Measurements from ENCODE around the gene EVA1B. TPM values are rescaled to one million over a fixed set of nuclear protein-coding genes. Genes with fewer than 3 reads are reported as not detected.

EVA1B gene
- total and polyA plus RNA-seq, 10 of the 15 experiments (the other 5 are each of a cell fraction or from before 2014, with no cell fraction given): 0.15 to 6.4 (median 3.0) TPM; not detected in 2

- no peak overlapping the region for H3K27ac ChIP-seq (ENCODE audit: control insufficient read depth, insufficient read depth)
- CTCF ChIA-PET: interaction anchor here (0.7 to 8.1 kb wide), 16 partner anchors 8 to 218 kb away, joined by 3 to 157 read pairs (median 16); partner anchors contain the start of genes LSM10, SH3D21, STK40 and TRAPPC3
- no peak for DNase-seq (ENCODE audit: low read depth, low spot score)
- no peak overlapping the region for H3K9ac ChIP-seq (ENCODE audit: control insufficient read depth, insufficient read depth, low read length)
- intact Hi-C loops (cut with micrococcal nuclease; ENCODE audit: unreplicated experiment): loop anchor here (2.0 kb wide), 1 partner anchor 19 kb away; no protein-coding TSS in a partner anchor
- H3K79me2 ChIP-seq (ENCODE audit: control insufficient read depth, insufficient read depth, low read length): peaks cover 18% of the 10 kb centered on the region
- POLR2A ChIA-PET: interaction anchor here (0.6 to 3.6 kb wide), 6 partner anchors 16 to 52 kb away, joined by 3 to 15 read pairs (median 4); partner anchors contain the start of gene STK40
- TF ChIP-seq RBBP5 (conservative IDR thresholded peaks at IDR 0.05) (no peak), ASH2L (IDR thresholded peaks at IDR 0.05; ENCODE audit: borderline replicate concordance, low read depth) (no peak), HDAC6 (IDR thresholded peaks at IDR 0.05; ENCODE audit: unreplicated experiment) (no peak), PKNOX1 (IDR thresholded peaks at IDR 0.05) (no peak), KDM1A (IDR thresholded peaks at IDR 0.05; ENCODE audit: borderline replicate concordance) (no peak), E2F4 (IDR thresholded peaks at IDR 0.05; ENCODE audit: low read depth, low read length) (no peak), SMAD1 (IDR thresholded peaks at IDR 0.05; ENCODE audit: low read depth, partially characterized antibody) (no peak), BHLHE40 (IDR thresholded peaks at IDR 0.05; ENCODE audit: borderline replicate concordance in 1 of 2, low read depth in 2 of 2, low read length in 1 of 2) (no peak), RCOR1 (conservative IDR thresholded peaks at IDR 0.05; ENCODE audit: low read depth, low read length) (no peak), REST (IDR thresholded peaks at IDR 0.05; ENCODE audit: low read depth, low read length) (no peak), MXI1 (IDR thresholded peaks at IDR 0.05; ENCODE audit: low read depth, low read length) (no peak), SIX5 (IDR thresholded peaks at IDR 0.05; ENCODE audit: low read depth, low read length, severe bottlenecking) (no peak), TARDBP (IDR thresholded peaks at IDR 0.05; ENCODE audit: borderline replicate concordance) (no peak), RFX5 (IDR thresholded peaks at IDR 0.05; ENCODE audit: low read depth, low read length) (no peak), PAX8 (IDR thresholded peaks at IDR 0.05) (no peak)
- in situ Hi-C loops (cut with MboI): no loop called here
- FAIRE-seq: no peak
- H3K9me3 ChIP-seq (replicated peaks; ENCODE audit: control insufficient read depth, insufficient read depth, low read length): no peaks in the 10 kb centered on the region
- no peak overlapping the region for H3K4me2 ChIP-seq (ENCODE audit: control insufficient read depth, insufficient read depth)
- no peak overlapping the region for H2AFZ ChIP-seq (ENCODE audit: control insufficient read depth, low read depth, low read length)
- H3K36me3 ChIP-seq (ENCODE audit: control insufficient read depth in 2 of 2, insufficient read depth in 2 of 2, low read length in 1 of 2): peaks cover 6 to 11% of the 10 kb centered on the region in 2 experiments; a peak in 3 of 4 replicates
- H4K20me1 ChIP-seq (ENCODE audit: control insufficient read depth, insufficient read depth): no peaks in the 10 kb centered on the region
- RAD21 ChIA-PET (ENCODE audit: unreplicated experiment): interaction anchor here (1.2 to 4.6 kb wide), 8 partner anchors 17 to 218 kb away, joined by 3 to 36 read pairs (median 10); partner anchors contain the start of gene TRAPPC3
- H3K4me1 ChIP-seq (ENCODE audit: control insufficient read depth, insufficient read depth, low read length): peaks cover 41% of the 10 kb centered on the region
- no TSS peak for BruUV-seq (replicated peaks)
- no peak for ATAC-seq
- H3K4me3 ChIP-seq: no peak overlapping the region
- 100% methylated on average over 4 of the region's 4 CpGs for WGBS (ENCODE audit: insufficient coverage, insufficient replicate concordance, low lambda C conversion rate, missing lambda C conversion rate)
- SMC1A ChIA-PET (ENCODE audit: uncharacterized antibody, unreplicated experiment): interaction anchor here (0.6 to 5.5 kb wide), 15 partner anchors 10 to 223 kb away, joined by 3 to 36 read pairs (median 4); partner anchors contain the start of genes LSM10 and SH3D21
- no peaks in the 10 kb centered on the region for H3K27me3 ChIP-seq (replicated peaks in 1 of 2; ENCODE audit: control insufficient read depth in 2 of 2, insufficient read depth in 2 of 2, low read length in 1 of 2)
Observed at GRCh38 chr1:36367798-36368197, 44.4 kb upstream of the EVA1B start.

Data from GM12878 (cell line).